Measurements from ENCODE around the gene ABCA7.
"Not testable (repeated sequence)": the region's sequence is repeated elsewhere in the genome, so short reads cannot be mapped to it uniquely, and the experiment has no call there.

The ABCA7 gene

GRCh38 chr19:1104311-1105007 lies 64.6 kb downstream of the ABCA7 start:
- in situ Hi-C loops (cut with MboI; ENCODE audit: low sequenced_read_pairs): no loop called here

GRCh38 chr19:1105008-1105872 lies 65.3 kb downstream of the ABCA7 start:
- in situ Hi-C loops (cut with MboI; ENCODE audit: low sequenced_read_pairs): no loop called here

- in situ Hi-C loops (cut with MboI; ENCODE audit: low sequenced_read_pairs): no loop called here
Measured at GRCh38 chr19:1105873-1106840, 66.2 kb downstream of the ABCA7 start.

GRCh38 chr19:1106841-1107660 lies 67.1 kb downstream of the ABCA7 start:
- in situ Hi-C loops (cut with MboI; ENCODE audit: low sequenced_read_pairs): no loop called here

GRCh38 chr19:1107661-1108261 lies 67.9 kb downstream of the ABCA7 start:
- in situ Hi-C loops (cut with MboI; ENCODE audit: low sequenced_read_pairs): no loop called here

GRCh38 chr19:1108291-1109031 lies 68.6 kb downstream of the ABCA7 start:
- in situ Hi-C loops (cut with MboI; ENCODE audit: low sequenced_read_pairs): no loop called here

GRCh38 chr19:1109032-1109551 lies 69.2 kb downstream of the ABCA7 start:
- in situ Hi-C loops (cut with MboI; ENCODE audit: low sequenced_read_pairs): no loop called here

- in situ Hi-C loops (cut with MboI; ENCODE audit: low sequenced_read_pairs): no loop called here
Measured at GRCh38 chr19:1109697-1110671, 70.1 kb downstream of the ABCA7 start.

GRCh38 chr19:1110809-1111640 lies 71.1 kb downstream of the ABCA7 start:
- in situ Hi-C loops (cut with MboI; ENCODE audit: low sequenced_read_pairs): no loop called here

- in situ Hi-C loops (cut with MboI; ENCODE audit: low sequenced_read_pairs): no loop called here
Measured at GRCh38 chr19:1111641-1112267, 71.8 kb downstream of the ABCA7 start.

GRCh38 chr19:1112268-1113029 lies 72.5 kb downstream of the ABCA7 start:
- in situ Hi-C loops (cut with MboI; ENCODE audit: low sequenced_read_pairs): no loop called here

- in situ Hi-C loops (cut with MboI; ENCODE audit: low sequenced_read_pairs): no loop called here
Measured at GRCh38 chr19:1113030-1113985, 73.4 kb downstream of the ABCA7 start.

- in situ Hi-C loops (cut with MboI; ENCODE audit: low sequenced_read_pairs): no loop called here
Measured at GRCh38 chr19:1113986-1114483, 74.1 kb downstream of the ABCA7 start.

- in situ Hi-C loops (cut with MboI; ENCODE audit: low sequenced_read_pairs): not testable (repeated sequence)
Measured at GRCh38 chr19:1114728-1115127, 74.8 kb downstream of the ABCA7 start.
